VCaP (cell line): ENCODE results near the gene CTNNA2.

ENCODE experiments used
- H3K27ac ChIP-seq: fragments of 450-650 bp; 2 replicates; pipeline ENCODE4 v1.5.1; 2017
- CTCF ChIP-seq: fragments of 450-650 bp; conservative IDR thresholded peaks from 2 replicates; pipeline ENCODE4 v1.5.1; 2017; ENCODE audit warnings: mild to moderate bottlenecking, moderate library complexity

The CTNNA2 gene

GRCh38 chr2:80040226-80040625 lies 527.4 kb downstream of the CTNNA2 start:
- H3K27ac ChIP-seq, result no peak overlapping the region
- no peak for TF ChIP-seq CTCF

- H3K27ac ChIP-seq, result no peak overlapping the region
- no peak for TF ChIP-seq CTCF
Observed at GRCh38 chr2:80042635-80043034, 529.8 kb downstream of the CTNNA2 start.

- no peak overlapping the region for H3K27ac ChIP-seq
- TF ChIP-seq CTCF, result no peak
Observed at GRCh38 chr2:80048296-80048695, 535.4 kb downstream of the CTNNA2 start.

GRCh38 chr2:80050246-80050645 lies 537.4 kb downstream of the CTNNA2 start:
- no peak for TF ChIP-seq CTCF
- no peak overlapping the region for H3K27ac ChIP-seq

GRCh38 chr2:80053522-80054345 lies 540.9 kb downstream of the CTNNA2 start:
- no peak overlapping the region for H3K27ac ChIP-seq

GRCh38 chr2:80054346-80054675 lies 541.5 kb downstream of the CTNNA2 start:
- H3K27ac ChIP-seq, result no peak overlapping the region
- no peak for TF ChIP-seq CTCF

More at GRCh38 chr2:80053522-80054345, 540.9 kb downstream of the CTNNA2 start:
- no peak for TF ChIP-seq CTCF

GRCh38 chr2:80057956-80058355 lies 545.1 kb downstream of the CTNNA2 start:
- no peak for TF ChIP-seq CTCF
- no peak overlapping the region for H3K27ac ChIP-seq
